ENCODE results near the gene ZNF865. TPM values are rescaled to one million over a fixed set of nuclear protein-coding genes. Genes with fewer than 3 reads are reported as not detected.
A peak's percentile ranks its signal among the peaks of the same experiment; 100 is the strongest.

ZNF865 gene
- polyA plus RNA-seq, 1 donor from 2014 or later, result 1.7 TPM

DNA sequence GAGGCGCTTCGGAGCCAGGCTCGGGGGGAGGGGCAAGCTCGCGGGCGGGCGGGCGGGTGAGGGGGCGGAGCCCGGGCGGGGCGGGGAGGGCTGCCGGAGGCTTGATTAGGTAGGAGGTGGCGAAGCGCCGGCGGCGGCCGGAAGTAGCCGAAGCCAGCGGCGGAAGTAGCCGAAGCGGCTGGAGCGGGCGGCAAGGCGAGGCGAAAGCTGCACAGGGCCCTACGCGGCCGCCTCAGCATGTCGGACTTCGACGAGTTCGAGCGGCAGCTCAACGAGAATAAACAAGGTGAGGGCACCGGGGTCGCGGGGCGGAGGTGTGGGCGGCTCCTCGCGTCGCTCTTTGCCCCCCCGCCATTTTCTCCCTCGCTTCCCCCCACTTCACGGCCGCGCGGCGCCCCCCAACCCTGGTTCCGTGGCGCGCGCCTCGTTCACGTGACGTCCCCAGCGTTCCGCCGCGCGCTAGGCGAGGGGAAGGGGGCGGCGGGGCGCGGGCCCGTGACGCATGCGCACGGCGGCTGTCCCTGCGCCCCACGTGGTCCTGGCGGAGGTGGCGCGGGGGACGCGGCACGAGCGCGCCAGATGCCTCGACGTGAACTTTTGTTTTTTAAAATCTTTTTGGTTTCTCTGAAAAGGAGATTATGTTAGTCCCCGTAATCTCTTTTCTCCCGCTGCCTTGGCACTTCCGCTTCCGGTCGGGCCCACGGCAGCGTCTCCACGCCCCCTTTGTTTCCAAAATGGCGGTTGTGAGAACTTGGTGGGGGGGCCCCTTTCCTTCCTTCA is 49.6 kb downstream of the ZNF865 start, which contains the start of gene U2AF2:
TSS of gene U2AF2 (plus strand) at position 168 of the 780 bp plus-strand sequence. CDS start at position 238, 70 bp downstream.
- no peaks in the 10 kb centered on the region for H3K9me3 ChIP-seq (ENCODE audit: low read length)
- peak within 1 kb of the TSS; percentile 94 for H3K4me2 ChIP-seq (ENCODE audit: low read length)
- peak within 1 kb of the TSS; percentile 91 for H3K4me3 ChIP-seq (ENCODE audit: low read length)
- no peaks in the 10 kb centered on the region for H3K9me2 ChIP-seq (ENCODE audit: insufficient read depth, low read length)
- no peaks in the 10 kb centered on the region for H3K27me3 ChIP-seq (ENCODE audit: insufficient read depth, low read depth, low read length)
- TF ChIP-seq SMC3 (conservative IDR thresholded peaks at IDR 0.05; ENCODE audit: poor library complexity), result no peak
- TF ChIP-seq MXI1 (conservative IDR thresholded peaks at IDR 0.05; ENCODE audit: poor library complexity, severe bottlenecking), result peak; percentile 98
- TF ChIP-seq, protein P1, sequence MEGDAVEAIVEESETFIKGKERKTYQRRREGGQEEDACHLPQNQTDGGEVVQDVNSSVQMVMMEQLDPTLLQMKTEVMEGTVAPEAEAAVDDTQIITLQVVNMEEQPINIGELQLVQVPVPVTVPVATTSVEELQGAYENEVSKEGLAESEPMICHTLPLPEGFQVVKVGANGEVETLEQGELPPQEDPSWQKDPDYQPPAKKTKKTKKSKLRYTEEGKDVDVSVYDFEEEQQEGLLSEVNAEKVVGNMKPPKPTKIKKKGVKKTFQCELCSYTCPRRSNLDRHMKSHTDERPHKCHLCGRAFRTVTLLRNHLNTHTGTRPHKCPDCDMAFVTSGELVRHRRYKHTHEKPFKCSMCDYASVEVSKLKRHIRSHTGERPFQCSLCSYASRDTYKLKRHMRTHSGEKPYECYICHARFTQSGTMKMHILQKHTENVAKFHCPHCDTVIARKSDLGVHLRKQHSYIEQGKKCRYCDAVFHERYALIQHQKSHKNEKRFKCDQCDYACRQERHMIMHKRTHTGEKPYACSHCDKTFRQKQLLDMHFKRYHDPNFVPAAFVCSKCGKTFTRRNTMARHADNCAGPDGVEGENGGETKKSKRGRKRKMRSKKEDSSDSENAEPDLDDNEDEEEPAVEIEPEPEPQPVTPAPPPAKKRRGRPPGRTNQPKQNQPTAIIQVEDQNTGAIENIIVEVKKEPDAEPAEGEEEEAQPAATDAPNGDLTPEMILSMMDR (IDR thresholded peaks at IDR 0.05; ENCODE audit: poor library complexity, severe bottlenecking), result no peak
- peak; percentile 62 for TF ChIP-seq EP300 (conservative IDR thresholded peaks at IDR 0.05; ENCODE audit: poor library complexity, severe bottlenecking)
- TF ChIP-seq RAD21 (conservative IDR thresholded peaks at IDR 0.05), result no peak
- no peak for TF ChIP-seq EZH2 (IDR thresholded peaks at IDR 0.05; ENCODE audit: borderline replicate concordance, insufficient read depth, low read length, poor library complexity, severe bottlenecking)
- peak; percentile 87 for TF ChIP-seq POLR2AphosphoS5 (IDR thresholded peaks at IDR 0.05)
- TF ChIP-seq REST (IDR thresholded peaks at IDR 0.05; ENCODE audit: borderline replicate concordance), result no peak
- TF ChIP-seq TAF1 (IDR thresholded peaks at IDR 0.05; ENCODE audit: low read depth), result no peak
- no peaks in the 10 kb centered on the region for H3F3A ChIP-seq (ENCODE audit: insufficient read depth, low read length, poor library complexity, severe bottlenecking)
- peaks cover 39% of the 10 kb centered on the region for H4K20me1 ChIP-seq (ENCODE audit: insufficient read depth)
- no peaks in the 10 kb centered on the region for H3K36me3 ChIP-seq (ENCODE audit: insufficient read depth, low read length)
- peak within 1 kb of the TSS; percentile 97 for H3K27ac ChIP-seq (ENCODE audit: low read length)
- peaks cover 43% of the 10 kb centered on the region for H3K79me2 ChIP-seq (replicated peaks; ENCODE audit: insufficient read depth, low read length)
- peak within 1 kb of the TSS; percentile 98 for H3K9ac ChIP-seq (ENCODE audit: low read length)
- H2AFZ ChIP-seq (ENCODE audit: low read depth, low read length), result peak within 1 kb of the TSS; percentile 57

DNA sequence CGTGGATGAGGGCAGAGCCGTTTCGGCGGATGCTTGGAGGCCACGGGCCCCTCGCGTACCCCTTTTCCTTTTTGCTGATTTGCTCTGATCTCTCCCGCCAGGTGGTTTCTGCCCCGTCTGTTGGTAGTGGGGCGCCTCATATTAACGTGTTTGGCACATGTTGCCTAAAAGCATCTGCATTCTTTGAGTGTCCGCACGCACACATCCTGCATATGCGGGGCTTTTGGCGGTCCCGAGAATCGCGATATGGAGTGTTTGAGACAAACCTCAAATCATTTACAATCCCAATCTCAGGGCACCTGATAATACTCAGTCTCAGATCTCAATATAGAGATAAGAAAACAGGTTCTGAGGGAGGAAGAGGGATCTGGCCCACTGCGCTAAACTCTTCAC is 50.2 kb downstream of the ZNF865 start:
- H3K4me2 ChIP-seq (ENCODE audit: low read length), result peak overlapping the region; percentile 94
- H3K79me2 ChIP-seq (replicated peaks; ENCODE audit: insufficient read depth, low read length), result peaks cover 43% of the 10 kb centered on the region
- peaks cover 42% of the 10 kb centered on the region for H4K20me1 ChIP-seq (ENCODE audit: insufficient read depth)
- no peaks in the 10 kb centered on the region for H3K9me2 ChIP-seq (ENCODE audit: insufficient read depth, low read length)
- TF ChIP-seq SMC3 (conservative IDR thresholded peaks at IDR 0.05; ENCODE audit: poor library complexity) (no peak), MXI1 (conservative IDR thresholded peaks at IDR 0.05; ENCODE audit: poor library complexity, severe bottlenecking) (peak; percentile 95)
- H3K9ac ChIP-seq (ENCODE audit: low read length), result peak overlapping the region; percentile 98
- no peak overlapping the region for H2AFZ ChIP-seq (ENCODE audit: low read depth, low read length)
- H3K36me3 ChIP-seq (ENCODE audit: insufficient read depth, low read length), result no peaks in the 10 kb centered on the region
- no peaks in the 10 kb centered on the region for H3K27me3 ChIP-seq (ENCODE audit: insufficient read depth, low read depth, low read length)
- H3K27ac ChIP-seq (ENCODE audit: low read length), result peak overlapping the region; percentile 97
- H3K9me3 ChIP-seq (ENCODE audit: low read length), result no peaks in the 10 kb centered on the region
- no peaks in the 10 kb centered on the region for H3F3A ChIP-seq (ENCODE audit: insufficient read depth, low read length, poor library complexity, severe bottlenecking)
- H3K4me3 ChIP-seq (ENCODE audit: low read length), result peak overlapping the region; percentile 91
